HG03103 (cell line): ENCODE measurements around the gene ATP2A3.

Source experiments
- ATAC-seq: cut with Tn5 transposase; IDR thresholded peaks from one replicate; pipeline ENCODE4 v1.9.1; 2021; ENCODE audit warnings: low read depth; ENCODE audit not compliant: unreplicated experiment

The ATP2A3 gene

GRCh38 chr17:3895354-3895753, 68.9 kb downstream of the ATP2A3 start:
- no peak for ATAC-seq

- no peak for ATAC-seq
Measured at GRCh38 chr17:3894911-3895343, 69.3 kb downstream of the ATP2A3 start.

- no peak for ATAC-seq
Measured at GRCh38 chr17:3894188-3894587, 70.0 kb downstream of the ATP2A3 start.

GRCh38 chr17:3893720-3894116, 70.5 kb downstream of the ATP2A3 start:
- no peak for ATAC-seq

GRCh38 chr17:3893003-3893719, 71.1 kb downstream of the ATP2A3 start, which contains the start of gene CAMKK1:
TSS of gene CAMKK1 (minus strand) at chr17:3893053. CDS start at chr17:3885687, 7,366 bp downstream.
- peak; percentile 82 for ATAC-seq

GRCh38 chr17:3892095-3892998, 71.9 kb downstream of the ATP2A3 start:
- no peak for ATAC-seq

GRCh38 chr17:3891626-3892094, 72.6 kb downstream of the ATP2A3 start:
- ATAC-seq: no peak

GRCh38 chr17:3890878-3891219, 73.4 kb downstream of the ATP2A3 start:
- no peak for ATAC-seq

GRCh38 chr17:3890082-3890877, 74.0 kb downstream of the ATP2A3 start:
- no peak for ATAC-seq

- ATAC-seq: no peak
Measured at GRCh38 chr17:3889325-3890012, 74.8 kb downstream of the ATP2A3 start.

GRCh38 chr17:3888343-3889171, 75.7 kb downstream of the ATP2A3 start:
- no peak for ATAC-seq

GRCh38 chr17:3887804-3888203, 76.4 kb downstream of the ATP2A3 start:
- no peak for ATAC-seq

GRCh38 chr17:3887394-3887793, 76.8 kb downstream of the ATP2A3 start:
- ATAC-seq: no peak

- no peak for ATAC-seq
Measured at GRCh38 chr17:3886776-3887175, 77.5 kb downstream of the ATP2A3 start.

- ATAC-seq: no peak
Measured at GRCh38 chr17:3885970-3886369, 78.3 kb downstream of the ATP2A3 start.

- ATAC-seq: no peak
Measured at GRCh38 chr17:3885271-3885670, 79.0 kb downstream of the ATP2A3 start.

- ATAC-seq: no peak
Measured at GRCh38 chr17:3884188-3884587, 80.0 kb downstream of the ATP2A3 start.

- no peak for ATAC-seq
Measured at GRCh38 chr17:3882276-3882675, 82.0 kb downstream of the ATP2A3 start.

GRCh38 chr17:3880983-3881382, 83.3 kb downstream of the ATP2A3 start:
- no peak for ATAC-seq
